ENCODE results near the gene RNLS.

GRCh38 chr10:88527245-88527644 lies 55.9 kb downstream of the RNLS start:
- TF ChIP-seq CTCF (IDR thresholded peaks at IDR 0.05) (no peak), POLR2AphosphoS5 (IDR thresholded peaks at IDR 0.05) (no peak), POLR2A (IDR thresholded peaks at IDR 0.05) (no peak)
